ENCODE data around the gene STPG2.
"Not testable (repeated sequence)": the region's sequence is repeated elsewhere in the genome, so short reads cannot be mapped to it uniquely, and the experiment has no call there.

The STPG2 gene

GRCh38 chr4:97560009-97560408 lies 583.3 kb downstream of the STPG2 start:
- TF ChIP-seq, protein P1, sequence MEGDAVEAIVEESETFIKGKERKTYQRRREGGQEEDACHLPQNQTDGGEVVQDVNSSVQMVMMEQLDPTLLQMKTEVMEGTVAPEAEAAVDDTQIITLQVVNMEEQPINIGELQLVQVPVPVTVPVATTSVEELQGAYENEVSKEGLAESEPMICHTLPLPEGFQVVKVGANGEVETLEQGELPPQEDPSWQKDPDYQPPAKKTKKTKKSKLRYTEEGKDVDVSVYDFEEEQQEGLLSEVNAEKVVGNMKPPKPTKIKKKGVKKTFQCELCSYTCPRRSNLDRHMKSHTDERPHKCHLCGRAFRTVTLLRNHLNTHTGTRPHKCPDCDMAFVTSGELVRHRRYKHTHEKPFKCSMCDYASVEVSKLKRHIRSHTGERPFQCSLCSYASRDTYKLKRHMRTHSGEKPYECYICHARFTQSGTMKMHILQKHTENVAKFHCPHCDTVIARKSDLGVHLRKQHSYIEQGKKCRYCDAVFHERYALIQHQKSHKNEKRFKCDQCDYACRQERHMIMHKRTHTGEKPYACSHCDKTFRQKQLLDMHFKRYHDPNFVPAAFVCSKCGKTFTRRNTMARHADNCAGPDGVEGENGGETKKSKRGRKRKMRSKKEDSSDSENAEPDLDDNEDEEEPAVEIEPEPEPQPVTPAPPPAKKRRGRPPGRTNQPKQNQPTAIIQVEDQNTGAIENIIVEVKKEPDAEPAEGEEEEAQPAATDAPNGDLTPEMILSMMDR (IDR thresholded peaks at IDR 0.05): no peak
- Histone ChIP-seq H3K27ac (no peak overlapping the region), H3K9me3 (no peaks in the 10 kb centered on the region)

GRCh38 chr4:97558204-97558778 lies 585.0 kb downstream of the STPG2 start:
- Histone ChIP-seq H3K36me3 (no peaks in the 10 kb centered on the region), H3K27ac (no peak overlapping the region)

More at GRCh38 chr4:97560009-97560408, 583.3 kb downstream of the STPG2 start:
- Histone ChIP-seq H3K27me3 (no peaks in the 10 kb centered on the region), H3K4me1 (ENCODE audit: control insufficient read depth in 1 of 2, insufficient read depth in 1 of 2, low read depth in 1 of 2, low read length in 1 of 2) (no peaks in the 10 kb centered on the region), H3K36me3 (no peaks in the 10 kb centered on the region), H3K4me3 (ENCODE audit: low read depth in 1 of 2, low read length in 1 of 2) (no peak overlapping the region)

GRCh38 chr4:97550637-97551036 lies 592.6 kb downstream of the STPG2 start:
- not testable (repeated sequence) for H3K4me3 ChIP-seq (ENCODE audit: low read depth in 1 of 2, low read length in 1 of 2); H3K4me1 ChIP-seq (ENCODE audit: control insufficient read depth in 1 of 2, insufficient read depth in 1 of 2, low read depth in 1 of 2, low read length in 1 of 2); H3K27me3 ChIP-seq; H3K9me3 ChIP-seq; H3K27ac ChIP-seq; H3K36me3 ChIP-seq

More at GRCh38 chr4:97558204-97558778, 585.0 kb downstream of the STPG2 start:
- Histone ChIP-seq H3K4me3 (ENCODE audit: low read depth in 1 of 2, low read length in 1 of 2) (no peak overlapping the region), H3K4me1 (ENCODE audit: control insufficient read depth in 1 of 2, insufficient read depth in 1 of 2, low read depth in 1 of 2, low read length in 1 of 2) (no peaks in the 10 kb centered on the region), H3K9me3 (no peaks in the 10 kb centered on the region), H3K27me3 (no peaks in the 10 kb centered on the region)
- TF ChIP-seq, protein P1 (IDR thresholded peaks at IDR 0.05): no peak

DNA sequence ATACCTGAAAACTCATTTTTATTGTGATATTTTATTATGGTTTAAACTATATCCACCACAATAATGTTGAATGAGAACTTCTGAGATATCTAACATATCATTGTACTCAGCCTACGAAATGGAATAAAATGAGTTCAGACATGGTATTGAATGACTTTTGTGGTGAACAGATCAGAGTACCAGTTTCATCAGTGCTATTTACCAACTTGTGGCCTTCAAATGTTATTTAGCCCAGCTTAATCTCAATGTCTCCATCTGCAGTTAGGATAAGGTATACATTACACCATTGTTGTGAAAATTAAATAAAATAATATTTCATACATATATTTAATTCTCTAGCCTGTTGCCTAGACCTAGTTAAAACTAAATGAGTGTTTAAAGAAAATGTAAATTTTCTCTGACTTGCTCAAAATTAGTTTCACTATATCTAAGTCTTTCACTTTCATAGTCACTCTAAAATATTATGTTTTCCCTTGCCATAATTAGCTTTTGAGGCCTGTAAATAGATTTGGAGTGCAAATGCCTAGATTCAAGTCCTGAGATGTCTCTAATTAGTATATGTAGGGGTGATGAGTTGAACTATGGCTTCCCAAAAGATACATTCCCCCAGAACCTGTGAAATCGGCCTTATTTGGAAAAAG lies 594.2 kb downstream of the STPG2 start:
- H3K27me3 ChIP-seq: no peaks in the 10 kb centered on the region
- H3K27ac ChIP-seq: no peak overlapping the region
- H3K36me3 ChIP-seq: no peaks in the 10 kb centered on the region
- TF ChIP-seq, protein P1 (IDR thresholded peaks at IDR 0.05): no peak
- H3K4me3 ChIP-seq (ENCODE audit: low read depth in 1 of 2, low read length in 1 of 2): no peak overlapping the region
- no peaks in the 10 kb centered on the region for H3K9me3 ChIP-seq
- no peaks in the 10 kb centered on the region for H3K4me1 ChIP-seq (ENCODE audit: control insufficient read depth in 1 of 2, insufficient read depth in 1 of 2, low read depth in 1 of 2, low read length in 1 of 2)

GRCh38 chr4:97548186-97548585 lies 595.1 kb downstream of the STPG2 start:
- TF ChIP-seq, protein P1 (IDR thresholded peaks at IDR 0.05): no peak
- Histone ChIP-seq H3K4me3 (ENCODE audit: low read depth in 1 of 2, low read length in 1 of 2) (no peak overlapping the region), H3K4me1 (ENCODE audit: control insufficient read depth in 1 of 2, insufficient read depth in 1 of 2, low read depth in 1 of 2, low read length in 1 of 2) (no peaks in the 10 kb centered on the region), H3K9me3 (no peaks in the 10 kb centered on the region), H3K27me3 (no peaks in the 10 kb centered on the region), H3K36me3 (no peaks in the 10 kb centered on the region), H3K27ac (no peak overlapping the region)

DNA sequence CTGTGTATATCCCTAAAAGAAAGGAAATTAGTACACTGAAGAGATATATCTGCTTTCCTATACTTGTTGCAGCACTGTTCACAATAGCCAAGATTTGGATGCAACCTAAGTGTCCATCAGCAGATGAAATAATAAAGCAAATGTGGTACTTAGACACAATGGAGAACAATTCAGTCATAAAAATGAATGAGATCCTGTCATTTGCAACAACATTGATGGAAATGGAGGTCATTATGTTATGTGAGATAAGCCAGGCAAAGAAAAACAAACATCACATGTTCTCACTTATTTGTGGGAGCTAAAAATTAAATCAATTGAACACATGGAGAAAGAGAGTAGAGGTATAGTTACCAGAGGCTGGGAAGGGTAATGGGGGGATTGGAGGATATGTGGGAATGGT lies 611.9 kb downstream of the STPG2 start:
- no peaks in the 10 kb centered on the region for H3K27me3 ChIP-seq

More for the DNA sequence above, 611.9 kb downstream of the STPG2 start:
- Histone ChIP-seq H3K9me3 (no peaks in the 10 kb centered on the region), H3K4me3 (ENCODE audit: low read depth in 1 of 2, low read length in 1 of 2) (no peak overlapping the region), H3K36me3 (no peaks in the 10 kb centered on the region), H3K27ac (no peak overlapping the region), H3K4me1 (ENCODE audit: control insufficient read depth in 1 of 2, insufficient read depth in 1 of 2, low read depth in 1 of 2, low read length in 1 of 2) (no peaks in the 10 kb centered on the region)
- TF ChIP-seq, protein P1 (IDR thresholded peaks at IDR 0.05): no peak
